Subcutaneous adipose tissue (tissue), 4 donors: ENCODE results near the gene DDX52. TPM values are rescaled to one million over a fixed set of nuclear protein-coding genes. Genes with fewer than 3 reads are reported as not detected.

Experiments used
- CTCF ChIP-seq: fragments of 450-650 bp; IDR thresholded peaks from one replicate; pipeline ENCODE4 v1.5.1; 2016; ENCODE audit warnings: low read depth, mild to moderate bottlenecking, control low read depth, antibody characterized with exemption, moderate library complexity
- total RNA-seq, 4 donors: library from RNA; depleted of rRNA; stranded (reverse); fragments of >200 nt; gene quantifications; one replicate each; pipeline ENCODE4 v1.1.0, GENCODE V29; 2016

The DDX52 gene
- total RNA-seq = 10 to 100 TPM; 15.6 to 21.0 (median 17.3) TPM

- TF ChIP-seq CTCF = no peak
Measured at GRCh38 chr17:37643118-37643766, at the start of gene DDX52. Gene DDX52, minus strand, starts transcription at chr17:37643446. Its CDS starts 26 bp downstream, at chr17:37643420.

- TF ChIP-seq CTCF = no peak
Measured at GRCh38 chr17:37691807-37692206, 48.6 kb upstream of the DDX52 start.

GRCh38 chr17:37689317-37689716 is 46.1 kb upstream of the DDX52 start:
- no peak for TF ChIP-seq CTCF

- TF ChIP-seq CTCF = no peak
Measured at GRCh38 chr17:37683454-37683984, 40.3 kb upstream of the DDX52 start.

- no peak for TF ChIP-seq CTCF
Measured at GRCh38 chr17:37682007-37682406, 38.8 kb upstream of the DDX52 start.

- no peak for TF ChIP-seq CTCF
Measured at GRCh38 chr17:37678036-37678435, 34.8 kb upstream of the DDX52 start.

- no peak for TF ChIP-seq CTCF
Measured at GRCh38 chr17:37677021-37677420, 33.8 kb upstream of the DDX52 start.
